ENCODE measurements around the gene GNAT1. TPM values are rescaled to one million over a fixed set of nuclear protein-coding genes. Genes with fewer than 3 reads are reported as not detected.

Gene GNAT1
- total and polyA plus RNA-seq, 2 of the 13 experiments (the other 11 are each of a cell fraction or from before 2014, with no cell fraction given): 0.15 TPM; not detected in 1

DNA sequence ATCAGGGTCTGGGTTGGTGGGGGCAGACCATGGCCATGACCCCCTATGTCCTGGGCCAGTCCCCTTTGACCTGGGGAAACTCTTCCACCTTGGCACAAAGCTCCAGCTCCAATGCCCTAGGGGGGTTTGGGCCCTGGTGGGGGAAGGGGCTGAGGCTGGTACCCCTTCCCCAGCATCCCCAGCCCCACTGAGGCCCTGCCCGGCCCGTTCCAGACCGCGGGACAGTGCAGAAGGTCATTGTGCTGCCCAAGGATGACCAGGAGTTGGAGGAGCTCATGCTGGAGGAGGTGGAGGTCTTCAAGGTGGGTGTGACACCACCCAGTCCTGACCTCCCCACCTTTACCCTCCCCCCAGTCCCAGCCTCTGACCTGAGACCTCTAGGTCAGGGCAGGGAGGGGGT, 6.2 kb upstream of the GNAT1 start (continued):
- no peak for TF ChIP-seq ZNF292 (CRISPR knock-in tag; IDR thresholded peaks at IDR 0.05; ENCODE audit: borderline replicate concordance, low read depth)
- TF ChIP-seq, protein P1, sequence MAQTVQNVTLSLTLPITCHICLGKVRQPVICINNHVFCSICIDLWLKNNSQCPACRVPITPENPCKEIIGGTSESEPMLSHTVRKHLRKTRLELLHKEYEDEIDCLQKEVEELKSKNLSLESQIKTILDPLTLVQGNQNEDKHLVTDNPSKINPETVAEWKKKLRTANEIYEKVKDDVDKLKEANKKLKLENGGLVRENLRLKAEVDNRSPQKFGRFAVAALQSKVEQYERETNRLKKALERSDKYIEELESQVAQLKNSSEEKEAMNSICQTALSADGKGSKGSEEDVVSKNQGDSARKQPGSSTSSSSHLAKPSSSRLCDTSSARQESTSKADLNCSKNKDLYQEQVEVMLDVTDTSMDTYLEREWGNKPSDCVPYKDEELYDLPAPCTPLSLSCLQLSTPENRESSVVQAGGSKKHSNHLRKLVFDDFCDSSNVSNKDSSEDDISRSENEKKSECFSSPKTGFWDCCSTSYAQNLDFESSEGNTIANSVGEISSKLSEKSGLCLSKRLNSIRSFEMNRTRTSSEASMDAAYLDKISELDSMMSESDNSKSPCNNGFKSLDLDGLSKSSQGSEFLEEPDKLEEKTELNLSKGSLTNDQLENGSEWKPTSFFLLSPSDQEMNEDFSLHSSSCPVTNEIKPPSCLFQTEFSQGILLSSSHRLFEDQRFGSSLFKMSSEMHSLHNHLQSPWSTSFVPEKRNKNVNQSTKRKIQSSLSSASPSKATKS (CRISPR knock-in tag; IDR thresholded peaks at IDR 0.05): no peak
- no peak for TF ChIP-seq HNF4G (IDR thresholded peaks at IDR 0.05; ENCODE audit: borderline replicate concordance, low read depth, low read length)
- no peak for TF ChIP-seq HNF4G (CRISPR knock-in tag; IDR thresholded peaks at IDR 0.05; ENCODE audit: borderline replicate concordance, low read depth)
- TF ChIP-seq, protein P2, sequence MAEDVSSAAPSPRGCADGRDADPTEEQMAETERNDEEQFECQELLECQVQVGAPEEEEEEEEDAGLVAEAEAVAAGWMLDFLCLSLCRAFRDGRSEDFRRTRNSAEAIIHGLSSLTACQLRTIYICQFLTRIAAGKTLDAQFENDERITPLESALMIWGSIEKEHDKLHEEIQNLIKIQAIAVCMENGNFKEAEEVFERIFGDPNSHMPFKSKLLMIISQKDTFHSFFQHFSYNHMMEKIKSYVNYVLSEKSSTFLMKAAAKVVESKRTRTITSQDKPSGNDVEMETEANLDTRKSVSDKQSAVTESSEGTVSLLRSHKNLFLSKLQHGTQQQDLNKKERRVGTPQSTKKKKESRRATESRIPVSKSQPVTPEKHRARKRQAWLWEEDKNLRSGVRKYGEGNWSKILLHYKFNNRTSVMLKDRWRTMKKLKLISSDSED (CRISPR knock-in tag; IDR thresholded peaks at IDR 0.05): no peak
- TF ChIP-seq XBP1 (CRISPR knock-in tag; IDR thresholded peaks at IDR 0.05): no peak
- no peak for TF ChIP-seq ZNF816 (CRISPR knock-in tag; IDR thresholded peaks at IDR 0.05; ENCODE audit: borderline replicate concordance)
- no peak for TF ChIP-seq HNRNPLL (IDR thresholded peaks at IDR 0.05; ENCODE audit: low read depth, low read length, poor library complexity, severe bottlenecking)
- no peak for TF ChIP-seq ZNF33B (CRISPR knock-in tag; IDR thresholded peaks at IDR 0.05)
- TF ChIP-seq ZNF747 (CRISPR knock-in tag; IDR thresholded peaks at IDR 0.05; ENCODE audit: borderline replicate concordance): no peak
- TF ChIP-seq FIP1L1 (IDR thresholded peaks at IDR 0.05; ENCODE audit: borderline replicate concordance, insufficient read depth, low read depth, low read length): no peak
- TF ChIP-seq, protein P3, sequence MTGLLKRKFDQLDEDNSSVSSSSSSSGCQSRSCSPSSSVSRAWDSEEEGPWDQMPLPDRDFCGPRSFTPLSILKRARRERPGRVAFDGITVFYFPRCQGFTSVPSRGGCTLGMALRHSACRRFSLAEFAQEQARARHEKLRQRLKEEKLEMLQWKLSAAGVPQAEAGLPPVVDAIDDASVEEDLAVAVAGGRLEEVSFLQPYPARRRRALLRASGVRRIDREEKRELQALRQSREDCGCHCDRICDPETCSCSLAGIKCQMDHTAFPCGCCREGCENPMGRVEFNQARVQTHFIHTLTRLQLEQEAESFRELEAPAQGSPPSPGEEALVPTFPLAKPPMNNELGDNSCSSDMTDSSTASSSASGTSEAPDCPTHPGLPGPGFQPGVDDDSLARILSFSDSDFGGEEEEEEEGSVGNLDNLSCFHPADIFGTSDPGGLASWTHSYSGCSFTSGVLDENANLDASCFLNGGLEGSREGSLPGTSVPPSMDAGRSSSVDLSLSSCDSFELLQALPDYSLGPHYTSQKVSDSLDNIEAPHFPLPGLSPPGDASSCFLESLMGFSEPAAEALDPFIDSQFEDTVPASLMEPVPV (CRISPR knock-in tag; IDR thresholded peaks at IDR 0.05): no peak

Measured in HepG2 (cell line).